Hypothalamus (tissue), 51 donors: ENCODE data around the gene CEP63.
A peak's percentile ranks its signal among the peaks of the same experiment; 100 is the strongest.
"Not testable (repeated sequence)": the region's sequence is repeated elsewhere in the genome, so short reads cannot be mapped to it uniquely, and the experiment has no call there.

ENCODE experiments used
- DNase-seq, 51 donors: peaks; one replicate each; lab custom pipeline; 2025; lab: John Stamatoyannopoulos, UW

The CEP63 gene

DNA sequence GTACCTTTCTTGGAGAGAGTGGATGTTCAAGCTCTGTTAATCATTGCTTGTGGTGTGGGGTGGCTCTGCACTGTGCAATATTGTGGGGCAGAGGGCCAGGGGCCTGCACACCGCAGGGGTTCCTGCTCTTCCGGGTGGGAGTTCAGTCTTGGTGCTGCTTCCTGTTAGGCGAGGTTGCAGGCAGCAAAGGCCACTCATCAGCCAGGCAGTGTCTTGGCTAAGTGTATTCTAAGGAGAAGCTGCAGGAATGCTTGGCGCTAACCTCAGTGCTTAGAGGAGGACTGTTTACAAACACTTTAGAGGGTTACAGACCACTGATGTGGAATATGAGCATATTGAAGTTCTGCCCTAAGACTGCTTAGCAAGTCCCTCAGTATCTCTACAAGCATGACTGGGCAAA lies 81.7 kb downstream of the CEP63 start:
- no peak for DNase-seq

DNA sequence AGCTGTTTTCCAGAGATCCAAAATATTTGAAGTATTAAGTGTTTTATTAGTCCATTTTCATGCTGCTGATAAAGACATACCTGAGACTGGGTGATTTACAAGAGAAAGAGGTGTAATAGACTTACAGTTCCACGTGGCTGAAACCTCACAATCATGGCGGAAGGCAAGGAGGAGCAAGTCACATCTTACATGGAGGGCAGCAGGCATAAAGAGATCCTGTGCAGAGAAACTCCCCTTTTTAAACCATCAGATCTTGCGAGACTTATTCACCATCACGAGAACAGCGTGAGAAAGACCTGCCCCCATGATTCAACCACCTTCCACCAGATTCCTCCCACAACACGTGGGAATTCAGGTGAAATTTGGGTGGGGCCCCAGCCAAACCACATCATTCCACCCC lies 82.9 kb downstream of the CEP63 start:
- DNase-seq: no peak

DNA sequence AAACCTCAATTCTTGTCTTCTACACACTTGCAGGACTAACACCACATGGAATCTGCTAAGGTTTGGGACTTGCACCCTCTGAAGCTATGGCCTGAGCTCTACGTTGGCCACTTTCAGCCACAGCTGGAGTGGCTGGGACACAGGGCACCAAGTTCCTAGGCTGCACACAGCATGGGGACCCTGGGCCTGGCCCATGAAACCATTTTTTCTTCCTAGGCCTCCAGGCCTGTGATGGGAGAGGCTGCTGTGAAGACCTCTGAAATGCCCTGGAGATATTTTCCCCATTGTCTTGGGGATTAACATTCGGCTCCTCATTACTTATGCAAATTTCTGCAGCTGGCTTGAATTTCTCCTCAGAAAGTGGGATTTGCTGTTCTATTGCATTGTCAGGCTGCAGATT lies 84.0 kb downstream of the CEP63 start:
- not testable (repeated sequence) for DNase-seq

DNA sequence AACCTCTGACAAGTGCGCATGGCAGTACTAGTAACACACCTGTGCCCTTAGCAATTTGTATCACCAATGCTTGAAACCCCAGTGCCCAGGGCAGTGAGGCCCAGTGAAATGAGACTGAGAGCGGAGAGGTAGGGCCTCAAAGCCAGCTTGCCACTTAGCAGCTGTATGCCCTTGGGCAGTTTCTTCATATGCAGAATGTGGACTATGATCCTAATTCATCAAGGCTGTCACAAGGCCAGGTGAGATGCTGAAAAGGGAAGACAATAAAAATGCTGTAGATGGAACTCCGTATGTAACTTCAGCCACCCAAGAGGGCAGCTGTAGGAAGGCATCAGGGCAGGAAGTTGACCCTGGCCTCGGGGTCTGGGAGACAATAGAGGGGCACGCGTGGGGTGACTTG lies 90.6 kb downstream of the CEP63 start:
- DNase-seq: no peak

DNA sequence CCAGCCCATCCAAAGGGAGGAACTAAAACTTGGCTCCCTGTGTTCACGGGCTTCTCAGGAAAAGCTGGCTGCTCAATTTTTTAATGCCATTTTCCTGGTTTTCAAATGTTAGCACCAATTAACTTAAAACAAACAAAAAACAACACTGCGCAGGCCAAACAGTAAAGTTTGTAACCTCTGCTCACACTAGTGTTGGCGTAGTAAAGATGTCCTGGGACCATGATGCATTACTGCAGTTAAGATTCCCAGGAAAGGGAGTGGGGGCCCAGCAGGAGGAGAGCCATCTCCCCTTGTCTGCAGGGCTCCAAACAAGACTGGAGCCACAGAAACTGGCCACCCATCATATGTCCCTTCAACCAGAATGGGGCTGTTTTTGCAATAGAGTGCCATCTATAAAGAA lies 91.0 kb downstream of the CEP63 start:
- DNase-seq: no peak

DNA sequence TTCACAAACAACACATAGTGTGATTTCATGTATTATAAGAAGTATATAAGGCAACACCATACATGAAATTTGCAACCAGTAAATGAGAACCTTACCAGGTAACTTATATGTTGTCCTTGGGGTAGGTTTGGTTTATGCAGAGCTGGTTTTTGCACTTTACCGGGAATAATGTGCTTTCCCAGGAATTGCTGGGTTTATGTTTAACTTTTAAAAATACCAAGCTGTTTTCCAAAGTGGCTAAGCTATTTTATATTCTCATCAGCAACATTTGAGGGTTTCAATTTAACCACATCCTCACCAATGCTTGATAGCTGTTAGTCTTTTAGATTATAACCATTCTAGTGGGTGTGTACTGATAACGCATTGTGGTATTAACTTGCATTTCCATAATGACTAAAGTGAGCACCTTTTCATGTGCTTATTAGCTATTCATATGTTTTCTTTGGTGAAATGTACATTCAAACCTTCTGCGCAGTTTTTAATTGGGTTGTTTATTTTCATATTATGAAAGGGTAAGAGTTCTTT lies 93.3 kb downstream of the CEP63 start:
- DNase-seq: no peak

DNA sequence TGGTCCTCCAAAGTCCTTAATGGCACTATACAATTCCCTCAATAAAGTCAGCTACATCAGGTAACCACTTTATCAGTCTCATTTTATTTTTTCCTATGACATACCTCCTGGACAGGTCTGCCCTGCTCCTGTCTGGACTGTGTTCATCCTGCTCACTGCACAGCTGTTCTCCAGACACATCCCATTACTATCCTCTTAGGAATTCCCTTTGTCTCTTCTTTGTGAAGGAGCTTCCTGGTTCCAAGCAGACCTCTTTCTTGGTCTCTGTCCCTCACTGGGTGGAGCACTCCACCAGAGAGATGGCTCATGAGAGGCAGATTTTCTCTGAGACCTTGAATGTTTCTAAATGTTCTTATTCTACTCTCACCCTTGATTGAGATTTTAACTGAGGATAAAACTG lies 104.9 kb downstream of the CEP63 start:
- no peak for DNase-seq

DNA sequence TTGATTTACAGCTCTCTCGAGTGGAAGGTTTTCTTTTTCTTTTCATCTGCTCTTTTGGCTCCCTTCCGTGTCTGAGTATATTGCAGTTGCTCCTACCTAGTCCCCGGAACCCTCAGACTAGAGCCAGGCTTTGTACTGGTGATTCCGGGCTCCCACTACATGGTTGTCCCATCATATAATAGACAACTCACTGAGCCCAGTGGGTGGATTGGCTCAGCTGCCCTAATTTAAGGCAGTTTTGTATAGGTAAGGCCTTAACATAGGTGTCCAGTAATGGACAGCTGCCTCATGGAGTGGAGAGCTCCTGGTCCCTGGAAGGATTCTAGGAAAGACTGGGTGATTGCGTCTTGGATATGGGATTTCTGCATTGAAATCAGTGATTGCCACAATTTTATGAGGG lies 106.9 kb downstream of the CEP63 start:
- no peak for DNase-seq

DNA sequence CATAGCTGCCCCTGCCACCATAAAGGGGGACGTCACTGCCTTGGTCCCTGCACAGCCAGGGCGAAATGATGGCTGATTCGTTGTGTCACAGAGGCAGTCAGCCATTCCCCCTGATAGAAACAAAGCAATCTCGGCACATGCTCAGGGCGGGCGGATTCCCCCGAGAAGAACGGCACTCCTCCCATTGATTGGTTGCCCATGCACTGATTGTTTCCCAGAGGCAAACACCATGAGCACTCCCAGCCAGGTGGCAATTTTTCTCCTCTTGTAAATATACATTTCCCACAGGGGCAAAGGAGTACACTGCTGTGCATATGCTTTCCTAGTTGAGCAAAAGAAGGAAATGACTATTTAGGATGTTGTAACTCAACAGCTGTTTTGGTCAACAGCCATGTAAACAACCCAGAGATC lies 108.5 kb downstream of the CEP63 start:
- DNase-seq: no peak

DNA sequence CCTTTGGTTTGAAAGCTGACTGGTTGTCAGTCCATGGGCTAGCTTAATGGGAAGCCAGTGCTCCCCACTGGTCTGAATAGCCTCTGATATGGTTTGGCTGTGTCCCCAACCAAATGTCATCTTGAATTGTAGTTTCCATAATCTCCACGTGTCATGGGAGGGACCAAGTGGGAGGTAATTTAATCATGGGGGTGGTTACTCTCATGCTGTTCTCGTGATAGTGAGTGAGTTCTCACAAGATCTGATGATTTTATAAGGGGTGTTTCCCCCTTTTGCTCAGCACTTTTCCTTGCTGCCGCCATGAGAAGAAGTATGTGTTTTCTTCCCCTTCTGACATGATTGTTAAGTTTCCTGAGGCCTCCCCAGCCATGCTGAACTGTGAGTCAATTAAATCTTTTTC lies 109.1 kb downstream of the CEP63 start:
- DNase-seq: not testable (repeated sequence)

DNA sequence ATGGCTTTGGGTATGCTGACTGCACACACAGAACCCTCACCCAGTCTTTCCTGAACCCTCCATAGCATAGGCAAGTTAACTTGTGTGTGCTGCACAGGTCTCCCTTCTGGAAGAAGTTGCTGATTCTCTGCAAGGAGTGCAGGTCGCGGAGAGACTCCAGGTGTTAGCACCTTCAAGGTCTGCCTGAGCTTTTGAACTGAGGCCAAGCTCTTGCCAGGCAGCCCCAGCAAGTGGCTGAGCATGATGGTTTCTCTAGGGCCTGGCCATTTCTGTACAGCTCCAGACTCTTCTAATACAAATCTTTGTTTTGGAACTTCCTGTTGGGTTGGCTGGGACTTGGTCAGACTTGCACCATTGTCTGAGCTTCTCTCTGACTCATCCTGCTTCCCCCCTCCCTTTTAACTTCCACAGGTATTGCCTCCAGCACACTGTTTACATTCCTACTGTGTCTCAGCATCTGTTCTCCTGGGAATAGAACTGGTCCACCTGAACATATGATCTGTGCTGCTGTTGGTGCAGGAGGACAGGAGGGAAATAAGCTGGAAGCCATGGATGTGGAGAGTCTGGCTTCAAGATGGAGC lies 111.6 kb downstream of the CEP63 start:
- DNase-seq: no peak

DNA sequence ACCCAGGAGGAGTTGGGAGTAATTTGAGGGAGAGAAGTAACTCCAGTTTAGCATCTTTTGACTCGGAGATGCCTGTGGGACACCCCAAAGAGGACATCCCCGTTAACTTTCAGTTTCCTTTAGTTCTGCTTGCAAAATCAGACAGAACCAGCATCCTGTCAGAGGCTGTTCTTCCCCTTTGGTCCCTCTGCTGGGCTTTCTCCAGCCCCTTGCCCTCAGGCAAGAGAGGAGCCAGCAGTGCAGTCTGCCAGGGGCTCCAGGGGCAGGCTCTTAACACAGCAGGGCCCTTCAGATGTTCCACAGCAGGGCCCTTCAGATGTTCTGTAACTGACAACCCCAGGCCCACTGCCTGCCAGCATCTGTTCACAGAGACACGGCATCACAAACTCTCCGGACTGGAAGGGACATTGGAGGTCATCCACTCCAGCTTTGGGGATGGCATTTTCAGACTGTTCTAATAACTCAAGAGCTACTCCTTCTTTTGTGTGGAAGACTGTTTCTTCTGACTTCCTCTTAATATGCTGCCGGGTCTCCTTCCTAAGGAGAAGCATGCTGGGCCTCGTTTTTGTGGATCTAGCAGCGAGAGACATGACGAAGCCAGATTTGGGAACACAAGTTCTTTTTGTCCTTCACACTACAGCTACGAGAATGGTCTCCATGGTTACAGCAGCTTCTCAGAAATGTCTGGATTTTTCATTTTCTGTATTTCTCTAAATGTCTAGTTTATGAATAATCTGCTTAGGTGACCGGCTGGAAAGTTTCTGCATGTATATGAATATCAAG lies 113.1 kb downstream of the CEP63 start:
- peak in 4 of 51 donors; percentile 12 to 59 (median 16) for DNase-seq

DNA sequence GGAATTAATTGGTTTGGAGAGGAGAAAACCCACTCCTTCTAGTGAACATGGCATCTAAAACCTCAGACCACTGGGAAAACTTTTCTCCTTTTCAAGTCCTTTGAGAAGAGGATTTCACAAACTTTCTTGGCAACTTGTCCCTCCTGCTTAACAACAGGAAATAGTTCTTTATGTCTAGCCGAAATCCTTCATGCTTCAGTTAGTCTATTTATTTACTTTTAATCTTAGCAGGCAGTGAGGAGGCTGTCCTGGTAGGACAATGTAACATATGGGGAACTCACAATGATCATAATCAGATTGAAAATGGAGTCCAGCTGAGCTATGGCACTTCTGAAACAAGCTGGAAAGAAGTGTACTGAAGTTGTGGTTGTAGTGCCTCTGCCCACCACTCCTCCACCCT lies 114.3 kb downstream of the CEP63 start:
- DNase-seq: no peak

DNA sequence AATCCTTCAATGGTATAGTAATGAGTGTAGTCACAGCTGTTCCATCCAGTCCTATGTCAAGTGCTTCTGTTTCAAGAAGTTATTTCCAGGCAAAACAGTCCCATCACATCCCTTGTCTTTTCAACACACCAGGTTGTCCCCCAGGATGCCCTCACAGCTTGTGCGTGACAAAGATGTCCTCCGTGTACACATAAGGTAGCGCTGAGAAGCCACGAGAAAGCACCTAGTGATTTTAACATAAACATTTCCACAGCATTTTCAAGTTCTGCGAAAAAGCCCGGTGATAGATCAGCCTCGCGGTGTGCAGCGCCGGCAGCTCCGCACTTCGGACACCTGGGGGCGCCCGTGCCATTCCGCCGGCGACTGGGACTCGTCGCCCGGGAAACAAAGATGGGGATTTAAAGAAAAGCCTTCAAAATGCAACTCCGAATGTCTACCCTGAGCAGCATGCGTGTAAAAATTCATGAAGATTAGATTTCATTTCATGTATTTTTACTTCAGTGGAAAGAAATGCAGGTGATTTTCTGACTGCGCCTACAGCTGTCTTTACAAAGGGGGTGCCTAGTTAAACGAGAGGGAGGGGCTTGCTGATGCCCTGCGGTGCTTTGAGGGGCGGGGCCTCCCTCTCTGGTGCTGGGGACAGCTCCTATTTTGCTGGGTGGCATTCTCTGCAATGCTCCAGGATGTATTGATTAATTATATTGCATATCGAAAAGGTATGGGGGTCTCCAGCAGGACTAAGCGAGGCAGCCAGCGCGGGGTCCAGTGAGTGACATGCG lies 115.0 kb downstream of the CEP63 start:
- DNase-seq: peak in 46 of 51 donors; percentile 8 to 80 (median 48)

DNA sequence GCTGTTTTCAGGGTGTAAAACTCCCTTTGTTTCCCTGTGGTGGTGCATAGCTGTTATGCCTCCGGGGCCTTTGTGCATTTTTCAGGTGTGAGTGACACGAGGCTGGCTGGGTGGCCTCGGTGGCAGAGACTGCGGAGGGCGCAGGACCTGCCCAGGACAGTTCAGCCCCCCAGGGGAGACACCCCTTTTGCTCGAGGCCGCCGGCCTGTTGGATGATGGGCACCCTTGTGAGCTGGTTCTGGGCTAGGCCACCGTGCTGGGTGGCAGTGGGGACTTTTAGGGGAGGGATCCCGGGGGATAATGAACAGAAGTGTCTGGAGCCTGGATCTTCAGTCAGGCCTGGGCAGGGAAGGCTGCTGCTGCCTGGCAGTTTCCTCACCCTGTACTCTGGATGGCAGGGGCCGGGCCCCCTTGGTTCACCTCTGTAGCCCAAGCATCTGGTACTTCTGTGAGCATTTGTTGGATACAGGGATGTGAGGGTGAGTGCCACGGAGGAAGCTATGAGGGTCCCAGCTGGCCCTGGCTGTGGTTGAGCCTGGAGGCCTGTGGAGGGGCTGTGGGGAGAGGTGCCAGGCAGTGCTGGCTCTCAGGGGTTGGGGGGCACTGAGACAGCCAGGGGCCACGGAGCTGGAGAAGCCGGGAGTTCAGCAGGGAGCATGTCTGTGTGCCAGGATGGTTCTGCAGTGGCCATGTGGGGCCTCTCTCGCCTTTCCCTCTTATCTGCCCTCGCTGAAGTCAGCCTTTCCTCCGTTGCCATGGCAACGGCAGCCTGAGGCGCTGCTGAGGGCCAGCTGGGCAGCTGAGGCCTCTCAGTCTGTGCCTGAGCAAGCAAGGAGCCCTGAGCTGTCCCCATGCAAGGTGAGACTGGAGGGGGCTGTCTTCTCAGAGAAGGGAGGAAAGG lies 115.9 kb downstream of the CEP63 start:
- DNase-seq: peak in 43 of 51 donors; percentile 12 to 72 (median 56)

DNA sequence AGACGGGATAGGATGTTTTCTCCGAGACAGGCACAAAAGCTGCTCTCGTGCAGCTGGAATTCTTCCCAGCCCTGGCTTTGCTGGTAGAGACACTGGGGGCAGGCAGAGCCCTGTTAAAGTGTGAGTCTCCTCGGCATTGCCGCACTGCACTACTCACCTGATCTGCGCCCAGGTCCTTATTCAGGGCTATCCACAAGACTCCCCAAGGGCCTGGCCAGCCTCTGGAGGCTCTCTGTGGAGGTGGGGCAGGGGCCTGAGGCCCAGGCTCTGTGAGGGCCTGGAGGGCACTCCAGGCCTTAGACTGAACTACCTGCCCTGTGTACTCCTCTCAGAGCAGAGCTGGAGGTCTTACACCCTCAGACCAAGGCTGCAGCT lies 116.6 kb downstream of the CEP63 start:
- no peak for DNase-seq

DNA sequence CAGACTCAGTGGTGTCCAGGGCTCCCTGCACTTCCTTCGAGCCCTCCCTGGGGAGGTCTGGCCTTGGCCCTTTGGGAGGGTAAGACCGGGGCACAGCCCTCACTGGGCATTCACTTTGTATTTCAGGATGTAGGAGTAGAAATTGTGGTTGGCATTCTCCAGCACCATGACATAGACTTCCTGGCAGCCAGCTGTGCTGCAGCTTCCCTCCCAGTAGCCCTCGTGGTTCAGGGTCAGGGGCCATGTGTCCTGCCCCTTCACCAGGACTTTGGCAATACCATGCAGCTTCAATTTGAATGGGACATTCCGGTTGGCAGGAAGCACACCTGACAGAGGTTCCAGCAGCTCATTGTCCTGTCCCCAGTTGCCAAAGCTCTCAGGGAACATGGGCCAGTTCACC lies 117.6 kb downstream of the CEP63 start:
- DNase-seq: no peak

DNA sequence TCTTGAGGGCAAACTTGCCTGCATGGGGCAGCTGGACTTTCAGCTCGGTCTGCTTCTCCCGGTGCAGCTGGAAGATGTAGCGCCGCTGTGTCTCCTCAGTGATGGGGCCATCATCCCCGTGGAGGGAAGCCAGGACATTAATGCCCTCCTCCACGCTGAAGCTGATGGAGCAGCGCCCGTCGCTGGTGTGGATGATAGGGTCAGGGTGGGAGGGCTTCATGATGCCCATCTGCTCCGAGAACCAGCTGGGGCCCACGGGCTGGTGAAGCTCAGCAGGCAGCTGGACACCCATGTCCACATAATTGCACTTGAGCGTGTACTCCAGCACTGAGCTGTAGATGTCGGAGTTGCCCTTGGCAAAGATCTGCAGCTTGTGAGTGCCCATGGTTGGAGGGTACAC lies 118.1 kb downstream of the CEP63 start:
- no peak for DNase-seq

DNA sequence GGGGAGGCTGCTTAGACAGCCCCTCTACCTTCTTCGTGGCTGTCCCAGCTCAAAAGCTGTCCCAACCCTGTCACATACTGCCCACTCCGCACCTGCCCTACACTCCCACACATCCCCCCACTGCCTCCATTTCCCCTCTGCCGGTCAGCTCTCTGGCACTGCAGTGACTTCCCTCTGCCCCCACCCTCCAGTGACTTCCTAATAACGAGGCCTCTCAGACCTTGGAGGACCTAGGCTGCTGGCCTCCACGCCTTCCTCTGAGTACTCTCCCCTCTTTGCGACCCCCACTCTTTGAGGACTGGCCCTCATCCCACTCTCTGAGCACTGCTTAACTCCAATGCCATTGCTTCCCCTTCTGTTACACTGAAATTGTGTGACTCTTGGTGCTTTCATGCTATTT lies 119.7 kb downstream of the CEP63 start:
- DNase-seq: no peak
